K562 (cell line): ENCODE measurements around the gene PI4KA. TPM values are rescaled to one million over a fixed set of nuclear protein-coding genes. Genes with fewer than 3 reads are reported as not detected.

Experiments used
- FOXA3 ChIP-seq, 2 experiments: fragments of 450-650 bp in 1 of 2; sonication (generic) in 1 of 2; formaldehyde crosslinking; IDR thresholded peaks in 1 of 2; conservative IDR thresholded peaks in 1 of 2; 2 replicates each; pipeline versions ENCODE4 v1.4.0 to v1.8.0; 2020 to 2022; ENCODE audit warnings: mild to moderate bottlenecking in 2 of 2, missing genetic modification reagents in 1 of 2
- MTA2 ChIP-seq: fragments of 450-650 bp; IDR thresholded peaks from 2 replicates; pipeline ENCODE4 v1.6.1; 2016; ENCODE audit warnings: low read depth
- RNF2 ChIP-seq: sonication (generic); IDR thresholded peaks from 2 replicates; pipeline ENCODE4 v1.6.1; 2016
- polyA plus RNA-seq, 8 experiments: library from polyadenylated mRNA; depleted of rRNA in 4 of 8; stranded (reverse) in 5 of 8; unstranded in 3 of 8; fragments of >200 nt; fragmentation: Nextera tagmentation in 2 of 8; fragmentation: Illumina TruSeq in 1 of 8; extraction: Ambion mirVana in 2 of 8; extraction: Trizol in 1 of 8; gene quantifications; 2 replicates each; pipeline versions ENCODE4 v1.2.1 to v1.2.3, GENCODE V29; 2011 to 2014; ENCODE audit warnings: inconsistent platforms in 1 of 8, missing spikeins in 1 of 8
- total RNA-seq, 7 experiments: library from RNA; depleted of rRNA in 6 of 7; stranded (reverse); fragments of >200 nt in 6 of 7; fragmentation: Illumina TruSeq in 2 of 7; extraction: Trizol in 2 of 7; gene quantifications; 2 replicates each; pipeline versions ENCODE4 v1.2.1 to v1.2.3, GENCODE V29; 2011 to 2021; ENCODE audit warnings: low replicate concordance in 1 of 7
- TF ChIP-seq, protein P1 (sequence below): sonication (generic); formaldehyde crosslinking; IDR thresholded peaks from 2 replicates; pipeline ENCODE4 v1.8.1; 2023; ENCODE audit warnings: mild to moderate bottlenecking, missing genetic modification reagents
- TF ChIP-seq, protein P2 (sequence below), 3 experiments: IDR thresholded peaks in 2 of 3; conservative IDR thresholded peaks in 1 of 3; 2 replicates each; pipeline ENCODE4 v1.5.1; 2011 to 2012; ENCODE audit warnings: low read length in 3 of 3, mild to moderate bottlenecking in 3 of 3, control low read depth in 2 of 3, improper control_type of control experiment in 1 of 3, inconsistent platforms in 1 of 3, low read depth in 1 of 3, mixed read lengths in 1 of 3, moderate library complexity in 1 of 3; ENCODE audit not compliant: insufficient read depth in 2 of 3

The PI4KA gene
- total and polyA plus RNA-seq, 9 of the 15 experiments (the other 6 are each of a cell fraction or from before 2014, with no cell fraction given) = 7.3 to 187 (median 84.7) TPM

DNA sequence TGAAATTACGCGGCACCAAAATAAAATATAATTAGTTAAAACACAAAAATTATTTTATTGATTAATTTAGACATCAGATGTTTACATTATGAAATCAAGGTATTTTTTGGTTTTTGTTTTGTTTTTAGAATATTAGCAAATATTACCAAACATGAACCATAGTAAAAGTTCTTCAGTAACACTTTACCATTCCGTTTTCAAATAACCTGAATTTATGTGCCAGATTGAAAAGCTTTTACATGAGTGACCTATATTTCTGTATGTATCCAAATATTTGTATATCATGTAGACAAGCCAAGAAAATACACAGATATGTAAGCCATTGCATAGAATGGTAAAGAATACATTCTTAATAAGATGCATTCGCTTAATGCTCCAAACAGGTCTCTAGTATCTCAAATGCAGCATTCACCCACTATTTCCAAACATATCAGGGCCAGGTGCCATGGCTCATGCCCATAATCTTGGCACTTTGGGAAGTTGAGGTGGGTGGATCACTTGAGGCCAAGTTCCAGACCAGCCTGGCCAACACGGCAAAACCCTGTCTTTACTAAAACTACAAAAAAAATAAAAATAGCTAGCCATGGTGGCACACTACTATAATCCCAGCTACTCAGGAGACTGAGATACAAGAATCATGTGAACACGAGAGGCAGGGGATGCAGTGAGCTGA, 187.1 kb downstream of the PI4KA start (continued):
- 0 out of 4 replicates have a peak, but pooled peaks of 1 of the 2 experiments have one; percentile 9 for TF ChIP-seq FOXA3 (CRISPR knock-in tag; conservative IDR thresholded peaks at IDR 0.05 in 1 of 2, IDR thresholded peaks at IDR 0.05 in 1 of 2)
- TF ChIP-seq, protein P1, sequence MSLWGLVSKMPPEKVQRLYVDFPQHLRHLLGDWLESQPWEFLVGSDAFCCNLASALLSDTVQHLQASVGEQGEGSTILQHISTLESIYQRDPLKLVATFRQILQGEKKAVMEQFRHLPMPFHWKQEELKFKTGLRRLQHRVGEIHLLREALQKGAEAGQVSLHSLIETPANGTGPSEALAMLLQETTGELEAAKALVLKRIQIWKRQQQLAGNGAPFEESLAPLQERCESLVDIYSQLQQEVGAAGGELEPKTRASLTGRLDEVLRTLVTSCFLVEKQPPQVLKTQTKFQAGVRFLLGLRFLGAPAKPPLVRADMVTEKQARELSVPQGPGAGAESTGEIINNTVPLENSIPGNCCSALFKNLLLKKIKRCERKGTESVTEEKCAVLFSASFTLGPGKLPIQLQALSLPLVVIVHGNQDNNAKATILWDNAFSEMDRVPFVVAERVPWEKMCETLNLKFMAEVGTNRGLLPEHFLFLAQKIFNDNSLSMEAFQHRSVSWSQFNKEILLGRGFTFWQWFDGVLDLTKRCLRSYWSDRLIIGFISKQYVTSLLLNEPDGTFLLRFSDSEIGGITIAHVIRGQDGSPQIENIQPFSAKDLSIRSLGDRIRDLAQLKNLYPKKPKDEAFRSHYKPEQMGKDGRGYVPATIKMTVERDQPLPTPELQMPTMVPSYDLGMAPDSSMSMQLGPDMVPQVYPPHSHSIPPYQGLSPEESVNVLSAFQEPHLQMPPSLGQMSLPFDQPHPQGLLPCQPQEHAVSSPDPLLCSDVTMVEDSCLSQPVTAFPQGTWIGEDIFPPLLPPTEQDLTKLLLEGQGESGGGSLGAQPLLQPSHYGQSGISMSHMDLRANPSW = 0 out of 2 replicates have a peak, but pooled peaks have one; percentile 84
- no peak for TF ChIP-seq MTA2
- TF ChIP-seq, protein P2, sequence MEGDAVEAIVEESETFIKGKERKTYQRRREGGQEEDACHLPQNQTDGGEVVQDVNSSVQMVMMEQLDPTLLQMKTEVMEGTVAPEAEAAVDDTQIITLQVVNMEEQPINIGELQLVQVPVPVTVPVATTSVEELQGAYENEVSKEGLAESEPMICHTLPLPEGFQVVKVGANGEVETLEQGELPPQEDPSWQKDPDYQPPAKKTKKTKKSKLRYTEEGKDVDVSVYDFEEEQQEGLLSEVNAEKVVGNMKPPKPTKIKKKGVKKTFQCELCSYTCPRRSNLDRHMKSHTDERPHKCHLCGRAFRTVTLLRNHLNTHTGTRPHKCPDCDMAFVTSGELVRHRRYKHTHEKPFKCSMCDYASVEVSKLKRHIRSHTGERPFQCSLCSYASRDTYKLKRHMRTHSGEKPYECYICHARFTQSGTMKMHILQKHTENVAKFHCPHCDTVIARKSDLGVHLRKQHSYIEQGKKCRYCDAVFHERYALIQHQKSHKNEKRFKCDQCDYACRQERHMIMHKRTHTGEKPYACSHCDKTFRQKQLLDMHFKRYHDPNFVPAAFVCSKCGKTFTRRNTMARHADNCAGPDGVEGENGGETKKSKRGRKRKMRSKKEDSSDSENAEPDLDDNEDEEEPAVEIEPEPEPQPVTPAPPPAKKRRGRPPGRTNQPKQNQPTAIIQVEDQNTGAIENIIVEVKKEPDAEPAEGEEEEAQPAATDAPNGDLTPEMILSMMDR (IDR thresholded peaks at IDR 0.05 in 2 of 3, conservative IDR thresholded peaks at IDR 0.05 in 1 of 3; ENCODE audit: insufficient read depth in 2 of 3, low read depth in 1 of 3, low read length in 3 of 3) = no peak
- peak; percentile 60; the same call in 1 of the 2 replicates for TF ChIP-seq RNF2
